Left ventricle myocardium inferior (tissue), 1 donor: ENCODE measurements around the gene TTC12. TPM values are rescaled to one million over a fixed set of nuclear protein-coding genes. Genes with fewer than 3 reads are reported as not detected.

Experiments used
- DNase-seq: peaks from one replicate; pipeline ENCODE4 v3.0.0-alpha.2; 2020
- H3K27ac ChIP-seq: fragments of 200-600 bp; replicated peaks from 2 replicates; pipeline ENCODE4 v1.8.0; 2021
- H3K27me3 ChIP-seq: fragments of 200-600 bp; 2 replicates; pipeline ENCODE4 v1.8.0; 2021; ENCODE audit warnings: low read depth
- H3K36me3 ChIP-seq: fragments of 200-600 bp; 2 replicates; pipeline ENCODE4 v1.8.0; 2021
- H3K4me1 ChIP-seq: fragments of 200-600 bp; 2 replicates; pipeline ENCODE4 v1.8.0; 2021
- H3K4me3 ChIP-seq: fragments of 200-600 bp; 2 replicates; pipeline ENCODE4 v1.8.0; 2021; ENCODE audit warnings: mild to moderate bottlenecking, moderate library complexity
- H3K9me3 ChIP-seq: fragments of 200-600 bp; replicated peaks from 2 replicates; pipeline ENCODE4 v1.8.0; 2021
- intact Hi-C: fragments of 100-400 bp; cut with micrococcal nuclease; formaldehyde crosslinking; loops from one replicate; pipeline ENCODE4 v1.11.0; 2022
- total RNA-seq: library from RNA; stranded (reverse); fragmentation: NEBNext Ultra II Directional; extraction: Animal tissue kit (Norgen Biotek cat#: 25700); gene quantifications from one replicate; pipeline ENCODE4 v1.2.1, GENCODE V29; 2021
- TF ChIP-seq, protein P1 (sequence below): fragments of 200-600 bp; IDR thresholded peaks from 2 replicates; pipeline ENCODE4 v1.8.0; 2021; ENCODE audit warnings: antibody characterized with exemption, mild to moderate bottlenecking, borderline replicate concordance
- donor health status: DM: no; HTN: yes; CAD: no; lungs with severe emphysema.

The TTC12 gene
- total RNA-seq, 1 donor from 2014 or later, result 5.5 TPM

DNA sequence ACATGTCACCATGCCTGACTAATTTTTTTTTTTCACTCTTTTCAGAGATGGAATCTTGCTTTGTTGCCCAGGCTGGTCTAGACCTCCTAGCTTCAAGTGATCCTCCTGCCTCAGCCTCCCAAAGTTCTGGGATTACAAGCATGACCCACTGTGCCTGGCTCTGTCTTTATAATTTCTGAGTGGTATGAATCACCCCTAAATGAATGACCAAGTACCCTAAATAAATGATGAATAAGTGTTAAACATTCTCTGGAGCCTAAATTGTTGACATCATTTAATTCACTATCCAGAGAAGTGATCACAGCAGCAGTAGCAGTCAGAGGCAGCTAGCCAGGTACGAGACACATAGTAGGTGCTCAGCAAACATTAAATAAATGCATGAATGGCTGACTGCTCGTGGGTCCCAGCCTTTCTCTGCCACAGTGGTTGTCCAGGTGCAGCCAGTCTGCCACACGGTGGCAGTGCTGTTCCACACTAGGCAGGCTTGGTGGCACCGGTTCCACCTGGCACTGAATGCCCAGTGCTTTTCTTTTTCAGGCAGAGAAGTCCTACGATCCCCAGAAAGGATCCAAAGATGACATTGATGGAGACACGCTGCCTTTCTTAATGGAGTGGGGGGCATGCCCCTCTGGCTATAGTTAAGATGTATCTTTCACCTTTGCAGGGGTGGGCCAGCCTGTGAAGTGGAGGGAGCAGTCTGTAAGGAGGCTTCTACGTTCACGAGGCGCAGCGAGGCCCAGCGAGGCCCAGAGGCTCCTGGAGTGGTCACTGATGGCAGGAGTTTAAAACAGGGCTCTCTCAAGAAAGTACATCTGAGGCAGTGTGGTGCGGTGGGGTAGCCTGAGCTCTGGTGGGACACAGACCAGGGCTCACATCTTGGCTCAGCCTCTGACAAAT is 8.7 kb upstream of the TTC12 start:
- peak; percentile 69 for DNase-seq

DNA sequence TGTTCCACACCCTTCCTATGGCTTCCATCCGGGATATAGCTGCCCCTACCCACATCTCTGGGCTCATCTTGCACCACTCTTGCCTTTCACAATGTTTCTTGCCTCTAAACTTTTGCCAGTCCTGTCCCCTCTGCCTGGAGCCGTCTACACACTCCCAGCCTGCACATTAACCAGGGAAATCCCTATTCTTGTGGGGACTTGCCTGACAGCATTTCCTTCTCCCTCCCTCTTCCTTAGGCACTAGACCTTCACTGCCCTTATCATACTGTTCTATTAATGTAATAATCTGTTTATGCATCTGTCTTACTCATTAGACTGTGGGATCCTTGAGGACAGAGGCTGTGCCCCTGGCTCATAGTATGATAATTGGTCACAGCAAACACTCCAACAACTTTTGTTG is 5.8 kb upstream of the TTC12 start:
- H3K4me3 ChIP-seq, result no peak overlapping the region
- no peak overlapping the region for H3K27ac ChIP-seq
- no peak for DNase-seq
- no peaks in the 10 kb centered on the region for H3K9me3 ChIP-seq
- H3K4me1 ChIP-seq, result peaks cover under 1% of the 10 kb centered on the region
- H3K27me3 ChIP-seq, result no peaks in the 10 kb centered on the region
- TF ChIP-seq, protein P1, sequence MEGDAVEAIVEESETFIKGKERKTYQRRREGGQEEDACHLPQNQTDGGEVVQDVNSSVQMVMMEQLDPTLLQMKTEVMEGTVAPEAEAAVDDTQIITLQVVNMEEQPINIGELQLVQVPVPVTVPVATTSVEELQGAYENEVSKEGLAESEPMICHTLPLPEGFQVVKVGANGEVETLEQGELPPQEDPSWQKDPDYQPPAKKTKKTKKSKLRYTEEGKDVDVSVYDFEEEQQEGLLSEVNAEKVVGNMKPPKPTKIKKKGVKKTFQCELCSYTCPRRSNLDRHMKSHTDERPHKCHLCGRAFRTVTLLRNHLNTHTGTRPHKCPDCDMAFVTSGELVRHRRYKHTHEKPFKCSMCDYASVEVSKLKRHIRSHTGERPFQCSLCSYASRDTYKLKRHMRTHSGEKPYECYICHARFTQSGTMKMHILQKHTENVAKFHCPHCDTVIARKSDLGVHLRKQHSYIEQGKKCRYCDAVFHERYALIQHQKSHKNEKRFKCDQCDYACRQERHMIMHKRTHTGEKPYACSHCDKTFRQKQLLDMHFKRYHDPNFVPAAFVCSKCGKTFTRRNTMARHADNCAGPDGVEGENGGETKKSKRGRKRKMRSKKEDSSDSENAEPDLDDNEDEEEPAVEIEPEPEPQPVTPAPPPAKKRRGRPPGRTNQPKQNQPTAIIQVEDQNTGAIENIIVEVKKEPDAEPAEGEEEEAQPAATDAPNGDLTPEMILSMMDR, result no peak
- intact Hi-C loops, result loop anchor here (5.0 kb wide), 2 partner anchors 224 to 424 kb away; no protein-coding TSS in a partner anchor
- H3K36me3 ChIP-seq, result no peaks in the 10 kb centered on the region

More for the DNA sequence above, 8.7 kb upstream of the TTC12 start:
- no peaks in the 10 kb centered on the region for H3K9me3 ChIP-seq
- no peaks in the 10 kb centered on the region for H3K27me3 ChIP-seq
- no peaks in the 10 kb centered on the region for H3K4me1 ChIP-seq
- intact Hi-C loops, result loop anchor here (5.0 kb wide), 2 partner anchors 227 to 427 kb away; no protein-coding TSS in a partner anchor
- H3K36me3 ChIP-seq, result no peaks in the 10 kb centered on the region
- H3K4me3 ChIP-seq, result no peak overlapping the region
- TF ChIP-seq, protein P1, result peak; percentile 94
- no peak overlapping the region for H3K27ac ChIP-seq

DNA sequence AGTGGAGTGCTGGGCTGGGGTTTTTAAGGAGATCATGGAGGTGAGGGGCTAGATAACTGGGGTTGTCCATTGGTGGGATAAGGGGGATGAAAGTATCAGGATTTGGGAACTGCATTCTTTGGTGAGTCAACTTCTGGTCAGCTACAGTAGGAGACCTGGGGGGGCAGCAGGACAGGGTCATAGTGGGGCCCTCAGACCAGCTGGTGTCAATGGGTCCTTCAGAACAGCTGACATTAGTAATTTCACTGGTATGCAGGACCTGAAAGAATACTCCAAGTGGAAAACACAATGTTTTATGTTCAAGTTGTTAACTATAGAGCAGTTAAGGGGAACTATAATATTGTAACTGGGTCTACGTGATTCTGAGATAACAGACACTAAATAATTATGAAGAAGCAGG is 2.8 kb upstream of the TTC12 start:
- intact Hi-C loops, result no loop called here
- Histone ChIP-seq H3K4me1 (peaks cover 21% of the 10 kb centered on the region), H3K27me3 (no peaks in the 10 kb centered on the region), H3K36me3 (peaks cover 2% of the 10 kb centered on the region), H3K9me3 (no peaks in the 10 kb centered on the region), H3K4me3 (no peak overlapping the region), H3K27ac (no peak overlapping the region)
- DNase-seq, result no peak
- TF ChIP-seq, protein P1, result no peak

DNA sequence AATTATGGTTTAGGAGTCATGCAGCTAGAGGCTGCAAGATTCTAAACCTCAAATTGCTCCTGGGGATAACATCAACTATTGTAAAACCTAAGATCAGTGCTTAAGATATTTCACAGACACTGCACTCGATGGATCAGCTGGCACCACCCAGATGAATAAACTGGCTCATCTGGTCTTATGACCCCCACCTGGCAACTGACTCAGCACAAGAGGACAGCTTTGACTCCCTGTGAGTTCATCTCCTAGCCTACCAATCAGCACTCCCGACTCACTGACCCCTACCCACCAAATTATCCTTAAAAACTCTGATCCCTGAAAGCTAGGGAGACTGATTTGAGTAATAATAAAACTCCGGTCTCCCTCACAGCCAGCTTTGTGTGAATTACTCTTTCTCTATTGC is 782 bp upstream of the TTC12 start:
- Histone ChIP-seq H3K4me3 (peak overlapping the region; percentile 85), H3K9me3 (no peaks in the 10 kb centered on the region), H3K27ac (peak overlapping the region; percentile 91), H3K36me3 (peaks cover 20% of the 10 kb centered on the region), H3K4me1 (peaks cover 21% of the 10 kb centered on the region), H3K27me3 (no peaks in the 10 kb centered on the region)
- TF ChIP-seq, protein P1, result no peak
- DNase-seq, result no peak
- intact Hi-C loops, result no loop called here

DNA sequence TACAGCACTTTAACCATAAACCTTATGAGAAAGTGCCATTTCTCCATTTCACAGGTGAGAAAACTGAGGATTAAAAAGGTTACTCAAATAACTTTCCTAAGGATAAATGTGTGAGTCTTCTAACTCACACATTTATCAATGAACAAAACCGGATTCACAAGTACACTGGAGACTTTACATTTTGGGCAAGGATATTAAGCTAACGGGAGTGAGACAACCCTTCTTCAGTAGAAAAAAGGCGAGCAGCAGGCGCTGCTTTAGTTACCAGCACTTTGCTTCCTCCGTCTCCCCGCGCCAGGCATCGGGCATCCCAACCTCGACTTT is 356 bp upstream of the TTC12 start:
- H3K27ac ChIP-seq, result peak overlapping the region; percentile 91
- H3K4me1 ChIP-seq, result peaks cover 21% of the 10 kb centered on the region
- H3K27me3 ChIP-seq, result no peaks in the 10 kb centered on the region
- H3K4me3 ChIP-seq, result peak overlapping the region; percentile 85
- no peak for DNase-seq
- intact Hi-C loops, result no loop called here
- H3K9me3 ChIP-seq, result no peaks in the 10 kb centered on the region
- TF ChIP-seq, protein P1, result no peak
- peaks cover 21% of the 10 kb centered on the region for H3K36me3 ChIP-seq
